HuH-7 (cell line): Measurements from ENCODE around the gene PRR22.

Experiments
- DNase-seq: peaks from one replicate; pipeline ENCODE4 v3.0.0; 2011; ENCODE audit warnings: low spot score

Gene PRR22

GRCh38 chr19:5814123-5814851, 29.7 kb upstream of the PRR22 start:
- no peak for DNase-seq

- DNase-seq = no peak
These were observed 26.6 kb upstream of the PRR22 start for GRCh38 chr19:5811117-5811516.

GRCh38 chr19:5809469-5809868, 24.9 kb upstream of the PRR22 start:
- DNase-seq = no peak

- DNase-seq = no peak
These were observed 24.5 kb upstream of the PRR22 start for GRCh38 chr19:5809053-5809452.

GRCh38 chr19:5808120-5808816, 23.7 kb upstream of the PRR22 start:
- no peak for DNase-seq

- DNase-seq = no peak
These were observed 22.4 kb upstream of the PRR22 start for GRCh38 chr19:5806905-5807304.

- DNase-seq = no peak
These were observed 21.6 kb upstream of the PRR22 start for GRCh38 chr19:5806133-5806489.

- peak; percentile 87 for DNase-seq
These were observed 21.1 kb upstream of the PRR22 start for GRCh38 chr19:5805462-5806132.

GRCh38 chr19:5804516-5805461, 20.2 kb upstream of the PRR22 start, which contains the start of gene NRTN:
TSS of gene NRTN (plus strand) at chr19:5805067. CDS start at chr19:5824166, 19,099 bp downstream.
- peak; percentile 77 for DNase-seq

- DNase-seq = peak; percentile 95
These were observed 19.4 kb upstream of the PRR22 start for GRCh38 chr19:5803752-5804515.

DNA sequence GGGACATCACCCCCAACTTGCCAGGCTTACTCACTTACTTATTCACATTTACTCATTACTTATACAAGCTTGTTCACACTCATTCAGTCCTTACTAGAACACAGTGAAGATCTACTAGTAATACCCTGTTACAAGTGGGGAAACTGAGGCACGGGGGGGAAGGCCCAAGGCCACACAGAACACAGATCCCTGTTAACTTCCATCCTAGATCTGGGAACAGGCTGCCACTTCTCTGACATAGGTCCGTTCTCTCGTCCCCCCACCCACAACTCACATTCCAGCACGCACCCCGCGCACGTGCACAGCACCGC, 18.9 kb upstream of the PRR22 start:
- DNase-seq = peak; percentile 28

DNA sequence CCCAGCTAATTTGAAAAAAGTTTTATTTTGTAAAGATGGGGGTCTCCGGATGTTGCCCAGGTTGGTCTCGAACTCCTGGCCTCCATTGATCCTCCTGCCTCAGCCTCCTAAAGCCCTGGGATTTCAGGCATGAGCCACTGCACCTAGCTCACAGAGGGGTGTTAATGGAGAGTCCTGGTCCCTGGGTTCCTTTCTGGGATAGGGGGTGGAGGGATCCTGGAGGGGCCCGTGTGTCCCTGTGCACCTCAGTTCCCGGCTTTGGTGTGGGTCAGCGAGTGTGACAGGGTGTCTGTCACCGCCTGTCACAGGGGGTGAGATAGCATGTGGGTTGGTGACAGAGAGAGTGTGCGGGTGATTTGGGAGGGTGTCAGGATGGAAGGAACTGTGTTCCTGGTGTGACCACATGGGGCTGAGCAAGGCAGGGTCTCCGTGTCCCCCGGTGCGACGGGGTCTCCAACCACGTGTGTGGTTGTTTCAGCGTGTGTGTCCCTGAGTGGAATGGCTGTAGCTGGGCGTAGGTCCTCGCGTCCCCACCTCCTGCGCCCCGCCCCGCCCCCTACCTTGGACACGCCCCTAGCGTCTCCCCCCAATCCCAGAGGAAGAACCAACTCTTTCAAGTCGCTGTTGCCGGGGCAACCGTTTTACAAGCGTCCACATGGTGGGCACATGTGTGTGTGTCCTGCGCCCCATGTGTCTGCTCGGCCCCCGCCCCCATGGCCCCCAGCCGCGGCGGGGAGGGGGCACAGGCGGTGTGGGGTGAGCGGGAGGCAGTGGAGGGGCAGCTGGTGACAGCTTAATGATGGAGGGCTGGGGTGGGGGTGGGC, 17.5 kb upstream of the PRR22 start:
- DNase-seq = no peak

DNA sequence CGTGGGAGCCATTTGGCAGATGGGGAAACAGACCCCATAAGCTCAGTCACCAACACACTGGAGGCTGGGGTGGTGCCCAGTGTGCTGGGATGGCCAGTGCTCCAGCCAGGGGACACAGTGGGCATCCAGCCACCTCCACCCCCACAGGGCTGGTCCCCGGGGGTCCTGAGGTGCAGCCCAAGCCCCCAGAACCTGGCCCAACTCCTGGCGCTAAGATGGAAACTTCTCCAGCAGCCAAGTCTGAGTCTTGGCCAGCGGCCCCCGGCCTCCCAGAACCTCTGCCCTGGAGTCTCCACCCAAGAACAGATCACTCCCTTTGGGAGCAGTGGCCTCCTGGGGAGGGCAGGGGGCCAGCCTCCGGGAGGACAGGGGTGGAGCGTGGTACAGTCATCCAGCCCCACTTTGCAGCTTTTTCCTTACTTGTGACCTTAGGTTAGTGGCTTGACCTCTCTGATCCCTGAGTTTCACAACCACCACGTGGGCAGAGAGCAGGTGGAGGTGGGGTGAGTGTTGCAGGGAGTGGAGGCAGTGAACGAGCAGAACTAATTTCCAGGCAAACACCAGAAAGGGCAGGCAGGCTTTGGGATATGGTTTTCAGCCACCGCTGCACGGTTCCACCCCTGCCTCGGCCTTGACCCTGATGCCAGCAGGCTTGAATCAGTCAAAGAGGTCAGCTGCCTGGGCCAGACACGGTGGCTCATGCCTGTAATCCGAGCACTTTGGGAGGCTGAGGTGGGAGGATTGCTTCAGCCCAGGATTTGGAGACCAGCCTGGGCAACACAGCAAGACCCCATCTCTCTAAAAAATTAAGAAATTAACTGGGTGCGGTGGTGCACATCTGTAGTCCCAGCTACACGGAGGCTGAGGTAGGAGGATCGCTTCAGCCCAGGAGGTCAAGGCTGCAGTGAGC, 16.1 kb upstream of the PRR22 start:
- peak; percentile 28 for DNase-seq

DNA sequence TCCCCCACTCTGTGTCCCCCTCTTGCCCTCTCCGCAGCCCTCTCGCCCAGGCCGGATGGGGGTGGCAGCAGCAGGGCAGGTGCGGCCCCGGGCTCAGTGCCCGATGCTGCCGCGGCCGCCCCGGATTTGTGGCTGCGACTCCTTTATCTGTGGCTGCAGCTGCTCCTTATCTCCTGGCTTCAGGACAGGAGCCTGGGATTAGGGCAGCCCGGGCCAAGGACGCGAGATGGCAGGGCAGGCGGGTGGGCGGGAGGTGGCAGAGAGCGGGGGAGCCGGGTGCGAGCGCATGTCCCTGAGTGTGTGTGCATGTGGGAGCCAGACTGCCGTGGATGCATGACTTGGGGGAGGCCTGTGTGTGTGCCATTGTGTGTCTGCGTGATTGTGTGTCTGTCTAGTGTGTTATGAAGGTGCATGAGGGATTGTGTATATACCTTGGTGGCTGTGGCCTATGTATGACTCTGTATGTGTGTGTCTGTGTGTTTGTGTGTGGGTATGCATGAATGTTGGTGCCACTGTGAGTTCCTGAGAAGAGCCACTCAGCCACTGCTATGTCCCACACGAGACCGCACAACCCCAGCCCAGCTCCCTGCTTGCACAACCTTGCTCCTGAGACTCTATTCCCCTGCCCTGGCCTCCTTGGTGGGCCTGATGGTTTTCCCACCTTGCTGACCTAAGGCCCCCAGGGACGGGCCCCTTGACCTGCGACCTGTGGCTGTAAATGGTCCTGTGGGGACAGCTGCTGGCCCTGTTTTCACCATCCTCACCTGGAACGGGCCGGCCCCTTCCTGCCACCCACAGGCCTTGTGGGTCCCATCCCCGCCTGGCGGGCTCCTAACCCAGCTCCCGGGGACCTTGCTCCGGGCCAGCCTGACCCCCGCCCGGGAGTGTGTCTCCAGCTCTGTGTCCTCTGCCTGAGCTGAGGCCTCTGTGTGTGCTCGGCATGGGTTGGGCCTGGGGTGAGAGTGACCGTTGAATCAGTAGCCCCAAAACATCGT, 15.0 kb upstream of the PRR22 start:
- DNase-seq = no peak

DNA sequence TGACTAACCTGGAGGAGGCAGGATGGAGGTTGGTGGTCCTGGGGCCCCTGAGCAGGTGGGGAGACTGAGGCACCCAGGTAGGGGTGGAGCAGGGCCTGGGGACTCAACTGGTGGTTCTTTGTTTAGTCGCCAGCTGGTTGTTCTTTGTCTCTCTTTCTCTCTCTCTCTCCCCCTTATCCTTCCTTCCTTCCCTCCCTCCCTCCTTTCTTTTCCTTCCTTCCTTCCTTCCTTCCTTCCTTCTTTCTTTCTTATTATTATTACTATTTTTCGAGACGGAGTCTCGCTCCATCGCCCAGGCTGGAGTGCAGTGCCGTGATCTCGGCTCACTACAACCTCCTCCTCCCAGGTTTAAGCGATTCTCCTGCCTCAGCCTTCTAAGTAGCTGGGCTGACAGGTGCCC, 13.7 kb upstream of the PRR22 start:
- DNase-seq = no peak

- DNase-seq = no peak
These were observed 10.9 kb upstream of the PRR22 start for GRCh38 chr19:5795382-5795919.

GRCh38 chr19:5793188-5793587, 8.6 kb upstream of the PRR22 start:
- no peak for DNase-seq

DNA sequence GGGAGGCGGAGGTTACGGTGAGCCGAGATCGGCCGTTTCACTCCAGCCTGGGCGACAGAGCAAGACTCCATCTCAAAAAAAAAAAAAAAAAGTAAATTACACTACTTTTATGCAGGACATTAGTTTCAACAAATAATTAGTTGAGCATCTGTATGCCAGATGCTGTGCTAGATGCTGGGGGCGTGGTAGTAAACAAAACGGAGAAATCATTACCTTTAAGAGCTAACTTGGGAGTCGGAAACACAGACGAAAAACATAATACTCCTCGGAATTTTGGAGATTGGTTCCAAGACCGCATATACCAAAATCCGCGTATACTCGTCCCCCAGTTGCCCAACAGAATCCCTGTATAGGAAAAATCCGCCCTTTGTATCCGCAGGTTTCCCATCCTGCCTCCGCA, 7.7 kb upstream of the PRR22 start:
- DNase-seq = no peak
